H1 (cell line): ENCODE results near the gene HMCN1. TPM values are rescaled to one million over a fixed set of nuclear protein-coding genes. Genes with fewer than 3 reads are reported as not detected.

Source experiments
- CTCF ChIA-PET: fragments of 300-600 bp; sonication (Branson Sonifier 250); formaldehyde crosslinking; loops from one replicate; lab custom pipeline; 2021; ENCODE audit not compliant: partially characterized antibody; lab: Charles Lee
- POLR2A ChIA-PET: fragments of 300-600 bp; sonication (Branson Sonifier 250); formaldehyde crosslinking; loops from one replicate; lab custom pipeline; 2021; ENCODE audit warnings: inconsistent platforms; ENCODE audit not compliant: partially characterized antibody; lab: Charles Lee
- DNase-seq, 2 experiments: peaks; one replicate each; pipeline versions ENCODE4 v3.0.0 to v3.0.0-alpha.2; 2010 to 2022; ENCODE audit warnings: low spot score in 2 of 2, low read depth in 1 of 2, mixed read lengths in 1 of 2
- FAIRE-seq: peaks from 2 replicates; lab custom pipeline; 2011; peaks lifted over from hg19 to GRCh38; lab: Jason Lieb, UNC
- H2AFZ ChIP-seq: 2 replicates; pipeline ENCODE4 v1.8.1; 2012; ENCODE audit warnings: low read length, inconsistent platforms
- H2AK5ac ChIP-seq: 2 replicates; pipeline ENCODE4 v1.6.1; 2013; ENCODE audit warnings: low read depth, low read length
- H2BK120ac ChIP-seq: replicated peaks from 2 replicates; pipeline ENCODE3; 2013; ENCODE audit warnings: low read depth, low read length, inconsistent platforms
- H2BK12ac ChIP-seq: 2 replicates; pipeline ENCODE4 v1.6.1; 2013; ENCODE audit warnings: low read depth, low read length
- H2BK15ac ChIP-seq: 2 replicates; pipeline ENCODE4 v1.6.1; 2013; ENCODE audit warnings: low read length
- H2BK20ac ChIP-seq: 2 replicates; pipeline ENCODE4 v1.6.1; 2013; ENCODE audit warnings: low read length
- H2BK5ac ChIP-seq: 2 replicates; pipeline ENCODE4 v1.6.1; 2013; ENCODE audit warnings: low read depth, low read length
- H3K14ac ChIP-seq: 2 replicates; pipeline ENCODE4 v1.6.1; 2013; ENCODE audit warnings: inconsistent platforms; ENCODE audit not compliant: insufficient read length
- H3K18ac ChIP-seq: 2 replicates; pipeline ENCODE4 v1.6.1; 2013; ENCODE audit warnings: low read length; ENCODE audit errors: extremely low read depth
- H3K23ac ChIP-seq: 2 replicates; pipeline ENCODE4 v1.6.1; 2013; ENCODE audit warnings: inconsistent platforms; ENCODE audit not compliant: insufficient read length
- H3K23me2 ChIP-seq: 2 replicates; pipeline ENCODE4 v1.6.1; 2013; ENCODE audit warnings: low read depth, low read length
- H3K27ac ChIP-seq: 2 replicates; pipeline ENCODE4 v1.6.1; 2011; ENCODE audit warnings: low read depth, low read length, inconsistent platforms
- H3K27me3 ChIP-seq, 4 experiments: replicated peaks in 1 of 4; 1 replicate in 1 of 4; 2 replicates in 3 of 4; pipeline versions ENCODE4 v1.6.1 to v1.8.1; 2011 to 2013; ENCODE audit warnings: low read length in 3 of 4, mild to moderate bottlenecking in 3 of 4, inconsistent platforms in 2 of 4, mixed read lengths in 2 of 4, moderate library complexity in 1 of 4; ENCODE audit not compliant: control insufficient read depth in 3 of 4, insufficient read depth in 3 of 4; ENCODE audit errors: extremely low read depth in 1 of 4
- H3K36me3 ChIP-seq, 4 experiments: 2 replicates each; pipeline versions ENCODE4 v1.6.1 to v1.8.1; 2011 to 2013; ENCODE audit warnings: mild to moderate bottlenecking in 4 of 4, low read length in 3 of 4, moderate library complexity in 2 of 4, control low read depth in 1 of 4, inconsistent platforms in 1 of 4; ENCODE audit not compliant: insufficient read depth in 4 of 4, control insufficient read depth in 2 of 4
- H3K4ac ChIP-seq: replicated peaks from 2 replicates; pipeline ENCODE3; 2013; ENCODE audit warnings: low read length, low read depth, mixed read lengths, inconsistent platforms; ENCODE audit not compliant: insufficient read length
- H3K4me1 ChIP-seq, 4 experiments: replicated peaks in 1 of 4; 1 replicate in 1 of 4; 2 replicates in 3 of 4; pipeline versions ENCODE4 v1.6.1 to v1.8.1; 2011 to 2013; ENCODE audit warnings: low read length in 3 of 4, inconsistent platforms in 2 of 4, mixed read lengths in 1 of 4; ENCODE audit not compliant: insufficient read depth in 4 of 4, control insufficient read depth in 3 of 4
- H3K4me2 ChIP-seq, 2 experiments: 2 replicates each; pipeline versions ENCODE4 v1.6.1 to v1.8.1; 2011 to 2013; ENCODE audit warnings: low read depth in 2 of 2, low read length in 2 of 2, control low read depth in 1 of 2, inconsistent platforms in 1 of 2, mild to moderate bottlenecking in 1 of 2; ENCODE audit not compliant: insufficient read depth in 1 of 2
- H3K4me3 ChIP-seq, 4 experiments: fragments of 200-600, 300-600 bp in 1 of 4; sonication (generic), shearing (Covaris generic), sonication (Bioruptor Twin) in 1 of 4; 2 replicates each; pipeline versions ENCODE4 v1.5.1 to v1.8.1; 2011 to 2016; ENCODE audit warnings: low read length in 4 of 4, low read depth in 3 of 4, control low read depth in 2 of 4, inconsistent platforms in 2 of 4, mild to moderate bottlenecking in 2 of 4, mixed read lengths in 1 of 4, moderate library complexity in 1 of 4; ENCODE audit not compliant: insufficient read depth in 2 of 4; ENCODE audit errors: extremely low read depth in 1 of 4
- H3K56ac ChIP-seq: replicated peaks from 2 replicates; pipeline ENCODE3; 2013; ENCODE audit warnings: low read depth, mild to moderate bottlenecking, mixed read lengths, low read length, inconsistent platforms; ENCODE audit not compliant: insufficient read length
- H3K79me1 ChIP-seq: 2 replicates; pipeline ENCODE4 v1.6.1; 2013; ENCODE audit warnings: low read depth, low read length, control low read depth
- H3K79me2 ChIP-seq, 2 experiments: 2 replicates each; pipeline versions ENCODE4 v1.6.1 to v1.8.1; 2012 to 2013; ENCODE audit warnings: low read length in 2 of 2, mild to moderate bottlenecking in 2 of 2, inconsistent platforms in 1 of 2; ENCODE audit not compliant: insufficient read depth in 2 of 2, control insufficient read depth in 1 of 2
- H3K9ac ChIP-seq, 4 experiments: replicated peaks in 1 of 4; 1 replicate in 1 of 4; 2 replicates in 3 of 4; pipeline versions ENCODE4 v1.6.1 to v1.8.1; 2011 to 2013; ENCODE audit warnings: low read depth in 3 of 4, low read length in 3 of 4, control low read depth in 2 of 4, mild to moderate bottlenecking in 2 of 4, moderate library complexity in 2 of 4, inconsistent platforms in 1 of 4; ENCODE audit errors: extremely low read depth in 1 of 4
- H3K9me3 ChIP-seq, 2 experiments: 2 replicates each; pipeline versions ENCODE4 v1.6.1 to v1.8.1; 2012 to 2013; ENCODE audit warnings: mild to moderate bottlenecking in 2 of 2, moderate library complexity in 2 of 2, control low read depth in 1 of 2, inconsistent platforms in 1 of 2, low read depth in 1 of 2, low read length in 1 of 2, mixed read lengths in 1 of 2; ENCODE audit not compliant: insufficient read depth in 2 of 2
- H4K20me1 ChIP-seq, 2 experiments: replicated peaks in 1 of 2; 2 replicates each; pipeline versions ENCODE3 to v1.8.1; 2011 to 2013; ENCODE audit warnings: inconsistent platforms in 2 of 2, low read length in 2 of 2, mild to moderate bottlenecking in 1 of 2; ENCODE audit not compliant: insufficient read depth in 2 of 2, control insufficient read depth in 1 of 2
- H4K5ac ChIP-seq: 2 replicates; pipeline ENCODE4 v1.6.1; 2013; ENCODE audit warnings: low read length, low read depth, mixed read lengths, inconsistent platforms; ENCODE audit not compliant: insufficient read length
- H4K8ac ChIP-seq: 2 replicates; pipeline ENCODE4 v1.8.0; 2013; ENCODE audit warnings: mild to moderate bottlenecking, moderate library complexity, low read length, inconsistent platforms; ENCODE audit not compliant: insufficient read depth; ENCODE audit errors: extremely low read depth
- H4K91ac ChIP-seq: replicated peaks from 2 replicates; pipeline ENCODE3; 2013; ENCODE audit warnings: low read length, mixed read lengths, inconsistent platforms; ENCODE audit not compliant: insufficient read length
- CREB1 ChIP-seq: IDR thresholded peaks from 2 replicates; pipeline ENCODE4 v1.6.1; 2012; ENCODE audit warnings: inconsistent platforms
- POLR2AphosphoS5 ChIP-seq: IDR thresholded peaks from 2 replicates; pipeline ENCODE4 v1.6.1; 2011; ENCODE audit warnings: low read depth, low read length
- polyA plus RNA-seq, 7 experiments: library from polyadenylated mRNA; depleted of rRNA in 3 of 7; stranded (reverse) in 5 of 7; unstranded in 2 of 7; fragments of >200 nt in 5 of 7; fragments of 200-250 nt in 2 of 7; gene quantifications; 1 replicate in 5 of 7; 2 replicates in 1 of 7; 4 replicates in 1 of 7; pipeline versions ENCODE4 v1.2.1 to v1.2.3, GENCODE V29; 2011 to 2013; ENCODE audit warnings: missing spikeins in 2 of 7, mixed read lengths in 2 of 7
- total RNA-seq: library from RNA; stranded (reverse); fragmentation: NEBNext Ultra II Directional; extraction: Animal tissue kit (Norgen Biotek cat#: 25700); gene quantifications from 2 replicates; pipeline ENCODE4 v1.2.1, GENCODE V29; 2021

The HMCN1 gene
- total and polyA plus RNA-seq, 2 of the 8 experiments (the other 6 are each of a cell fraction or from before 2014, with no cell fraction given), result 13.8 to 14.6 TPM

- Histone ChIP-seq H4K5ac (no peak overlapping the region), H3K4me2 (no peak overlapping the region), H3K9me3 (no peaks in the 10 kb centered on the region), H4K20me1 (no peaks in the 10 kb centered on the region), H3K18ac (no peak overlapping the region), H3K4me3 (no peak overlapping the region), H3K36me3 (no peaks in the 10 kb centered on the region), H2BK120ac (no peak overlapping the region), H3K79me1 (no peaks in the 10 kb centered on the region), H2BK15ac (no peak overlapping the region), H3K9ac (no peak overlapping the region), H2BK5ac (no peak overlapping the region), H3K23me2 (no peaks in the 10 kb centered on the region), H2BK20ac (no peak overlapping the region), H3K23ac (no peak overlapping the region), H3K27me3 (peaks cover 0 to 1% (median 0%) of the 10 kb centered on the region in 4 experiments; a peak in 1 of 7 replicates), H2AK5ac (no peak overlapping the region), H3K56ac (no peak overlapping the region), H3K27ac (no peak overlapping the region), H3K14ac (no peak overlapping the region), H3K4me1 (no peaks in the 10 kb centered on the region), H2BK12ac (no peak overlapping the region), H4K8ac (no peak overlapping the region), H3K4ac (no peak overlapping the region), H3K79me2 (no peaks in the 10 kb centered on the region), H2AFZ (no peak overlapping the region), H4K91ac (no peak overlapping the region)
- no peak for TF ChIP-seq CREB1
- TF ChIP-seq POLR2AphosphoS5, result no peak
- CTCF ChIA-PET, result interaction anchor here (0.7 kb wide), 1 partner anchor 93 kb away, joined by 4 read pairs; no protein-coding TSS in a partner anchor
- POLR2A ChIA-PET, result no interaction called here
- no peak for DNase-seq
- no peak for FAIRE-seq
Measured at GRCh38 chr1:185880330-185880729, 146.1 kb downstream of the HMCN1 start.
